ENCODE results near the gene RELB. TPM values are rescaled to one million over a fixed set of nuclear protein-coding genes. Genes with fewer than 3 reads are reported as not detected.

RELB gene
- total and polyA plus RNA-seq, 2 donors (not counting 3 experiments of a cell fraction or from before 2014, with no cell fraction given): 13.2 to 14.4 TPM

DNA sequence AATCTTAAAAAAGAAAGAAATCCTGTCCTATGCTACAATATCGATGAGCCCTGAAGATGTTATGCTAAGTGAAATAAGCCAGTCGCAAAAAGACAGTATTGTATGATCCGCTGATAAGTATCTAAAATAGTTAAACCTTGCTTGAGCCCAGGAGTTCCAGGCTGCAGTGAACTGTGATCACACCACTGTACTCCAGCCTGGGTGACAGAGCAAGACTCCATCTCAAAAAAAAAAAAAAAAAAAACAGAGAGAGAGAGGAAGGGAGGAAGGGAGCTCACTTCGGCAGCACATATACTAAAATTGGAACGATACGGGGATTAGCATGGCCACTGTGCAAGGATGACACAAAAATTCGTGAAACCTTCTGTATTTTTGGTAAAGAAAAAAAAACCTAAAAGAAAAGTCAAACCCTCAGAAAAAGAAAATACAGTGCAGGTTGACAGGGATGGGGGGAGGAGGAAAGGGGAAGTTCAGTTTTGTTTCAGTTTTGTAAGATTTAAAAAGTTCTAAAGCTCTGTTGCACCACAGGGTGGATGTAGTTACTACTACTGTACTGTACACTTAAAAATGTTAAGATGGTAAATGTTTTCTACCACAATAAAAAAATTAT is 46.0 kb downstream of the RELB start:
- Histone ChIP-seq H3K9me3 (replicated peaks; ENCODE audit: control insufficient read depth, insufficient read depth, low read length) (no peaks in the 10 kb centered on the region), H3K36me3 (ENCODE audit: control insufficient read depth in 2 of 2, extremely low read depth in 1 of 2, insufficient read depth in 2 of 2, low read length in 2 of 2) (peaks cover 5 to 24% of the 10 kb centered on the region in 2 experiments), H3K4me1 (ENCODE audit: control insufficient read depth, extremely low read depth, insufficient read depth, low read length) (no peaks in the 10 kb centered on the region), H3K4me3 (replicated peaks in 1 of 3; ENCODE audit: insufficient read depth in 1 of 3, low read depth in 1 of 3, low read length in 3 of 3) (no peak overlapping the region), H3K27me3 (ENCODE audit: control insufficient read depth in 2 of 2, insufficient read depth in 2 of 2, low read length in 2 of 2) (no peaks in the 10 kb centered on the region), H2AFZ (ENCODE audit: low read depth, low read length) (no peak overlapping the region), H3K9me1 (replicated peaks; ENCODE audit: control insufficient read depth, extremely low read depth, insufficient read depth, low read length) (no peaks in the 10 kb centered on the region), H3K79me2 (ENCODE audit: control insufficient read depth, insufficient read depth, low read length) (peaks cover 62% of the 10 kb centered on the region), H3K9ac (replicated peaks; ENCODE audit: extremely low read depth, insufficient read depth, low read length) (no peak overlapping the region), H4K20me1 (replicated peaks; ENCODE audit: control insufficient read depth, extremely low read depth, insufficient read depth, low read length) (no peaks in the 10 kb centered on the region), H3K4me2 (ENCODE audit: insufficient read depth, low read length) (no peak overlapping the region), H3K27ac (ENCODE audit: insufficient read depth, low read depth, low read length) (no peak overlapping the region)
- intact Hi-C loops (cut with micrococcal nuclease) (no loop called here), dilution Hi-C loops (cut with MboI; ENCODE audit: extremely low pct_ligation_motif_present, low sequenced_read_pairs) (no loop called here)
- CTCF ChIA-PET: interaction anchor here (0.6 kb wide), 1 partner anchor 14 kb away, joined by 3 read pairs; no protein-coding TSS in a partner anchor
- no peak for TF ChIP-seq POLR2AphosphoS5 (IDR thresholded peaks at IDR 0.05; ENCODE audit: insufficient read depth, low read depth, low read length)
- no peak for TF ChIP-seq FOS (IDR thresholded peaks at IDR 0.05; ENCODE audit: borderline replicate concordance, insufficient read depth, low read length)
- no peak for TF ChIP-seq POLR2A (IDR thresholded peaks at IDR 0.05; ENCODE audit: low read depth, low read length)
- no peak for TF ChIP-seq MYC (IDR thresholded peaks at IDR 0.05; ENCODE audit: low read depth, low read length)
- FAIRE-seq: no peak
- no peak for DNase-seq (ENCODE audit: low read depth, low spot score)
- POLR2A ChIA-PET: no interaction called here
- no TSS peak for BruUV-seq (replicated peaks)

- Histone ChIP-seq H3K9me3 (replicated peaks; ENCODE audit: control insufficient read depth, insufficient read depth, low read length) (no peaks in the 10 kb centered on the region), H3K79me2 (ENCODE audit: control insufficient read depth, insufficient read depth, low read length) (peaks cover 57% of the 10 kb centered on the region), H3K36me3 (ENCODE audit: control insufficient read depth in 2 of 2, extremely low read depth in 1 of 2, insufficient read depth in 2 of 2, low read length in 2 of 2) (peaks cover 8 to 23% of the 10 kb centered on the region in 2 experiments), H3K27me3 (ENCODE audit: control insufficient read depth in 2 of 2, insufficient read depth in 2 of 2, low read length in 2 of 2) (no peaks in the 10 kb centered on the region), H3K4me2 (ENCODE audit: insufficient read depth, low read length) (no peak overlapping the region), H2AFZ (ENCODE audit: low read depth, low read length) (no peak overlapping the region), H3K27ac (ENCODE audit: insufficient read depth, low read depth, low read length) (no peak overlapping the region), H3K9ac (replicated peaks; ENCODE audit: extremely low read depth, insufficient read depth, low read length) (no peak overlapping the region), H3K4me3 (replicated peaks in 1 of 3; ENCODE audit: insufficient read depth in 1 of 3, low read depth in 1 of 3, low read length in 3 of 3) (no peak overlapping the region), H3K4me1 (ENCODE audit: control insufficient read depth, extremely low read depth, insufficient read depth, low read length) (no peaks in the 10 kb centered on the region), H4K20me1 (replicated peaks; ENCODE audit: control insufficient read depth, extremely low read depth, insufficient read depth, low read length) (no peaks in the 10 kb centered on the region), H3K9me1 (replicated peaks; ENCODE audit: control insufficient read depth, extremely low read depth, insufficient read depth, low read length) (no peaks in the 10 kb centered on the region)
- no peak for TF ChIP-seq FOS (IDR thresholded peaks at IDR 0.05; ENCODE audit: borderline replicate concordance, insufficient read depth, low read length)
- dilution Hi-C loops (cut with MboI; ENCODE audit: extremely low pct_ligation_motif_present, low sequenced_read_pairs): no loop called here
- DNase-seq (ENCODE audit: low read depth, low spot score) (no peak), FAIRE-seq (no peak)
- intact Hi-C loops (cut with micrococcal nuclease): no loop called here
- ChIA-PET POLR2A (no interaction called here), CTCF (interaction anchor here (1.5 kb wide), 1 partner anchor 10 kb away, joined by 11 read pairs; no protein-coding TSS in a partner anchor)
- no TSS peak for BruUV-seq (replicated peaks)
Measured at GRCh38 chr19:45049073-45049736, 47.9 kb downstream of the RELB start.
